C4-2B (cell line): Measurements from ENCODE around the gene SLC50A1.

Experiments
- CTCF ChIP-seq: fragments of 450-650 bp; conservative IDR thresholded peaks from 2 replicates; pipeline ENCODE4 v1.5.1; 2017; ENCODE audit warnings: mild to moderate bottlenecking
- ZFX ChIP-seq: fragments of 450-650 bp; IDR thresholded peaks from 2 replicates; pipeline ENCODE4 v1.6.1; 2017

GRCh38 chr1:155186067-155186793 lies 50.6 kb downstream of the SLC50A1 start:
- TF ChIP-seq CTCF (no peak), ZFX (no peak)
